ENCODE results near the gene CLTCL1.
A peak's percentile ranks its signal among the peaks of the same experiment; 100 is the strongest.

Gene CLTCL1

GRCh38 chr22:19150482-19151328, 140.8 kb downstream of the CLTCL1 start:
- no peak for DNase-seq (ENCODE audit: low spot score)

GRCh38 chr22:19149991-19150390, 141.5 kb downstream of the CLTCL1 start, which contains the start of gene GSC2:
Gene GSC2 (minus strand): TSS chr22:19150292. CDS start chr22:19150283, 9 bp downstream.
- DNase-seq (ENCODE audit: low spot score), result no peak

- DNase-seq (ENCODE audit: low spot score), result no peak
Observed at GRCh38 chr22:19149047-19149883, 142.3 kb downstream of the CLTCL1 start.

GRCh38 chr22:19148417-19149046, 143.0 kb downstream of the CLTCL1 start:
- no peak for DNase-seq (ENCODE audit: low spot score)

- no peak for DNase-seq (ENCODE audit: low spot score)
Observed at GRCh38 chr22:19147195-19147780, 144.2 kb downstream of the CLTCL1 start.

GRCh38 chr22:19146215-19146968, 145.1 kb downstream of the CLTCL1 start:
- DNase-seq (ENCODE audit: low spot score), result no peak

- peak; percentile 54 for DNase-seq (ENCODE audit: low spot score)
Observed at GRCh38 chr22:19143967-19144400, 147.5 kb downstream of the CLTCL1 start.

- no peak for DNase-seq (ENCODE audit: low spot score)
Observed at GRCh38 chr22:19143212-19143611, 148.3 kb downstream of the CLTCL1 start.

- no peak for DNase-seq (ENCODE audit: low spot score)
Observed at GRCh38 chr22:19142394-19142793, 149.1 kb downstream of the CLTCL1 start.

- DNase-seq (ENCODE audit: low spot score), result no peak
Observed at GRCh38 chr22:19139974-19140373, 151.5 kb downstream of the CLTCL1 start.

GRCh38 chr22:19139001-19139356, 152.5 kb downstream of the CLTCL1 start:
- DNase-seq (ENCODE audit: low spot score), result no peak

GRCh38 chr22:19138217-19139000, 153.1 kb downstream of the CLTCL1 start:
- DNase-seq (ENCODE audit: low spot score), result no peak

GRCh38 chr22:19137384-19138216, 153.9 kb downstream of the CLTCL1 start:
- no peak for DNase-seq (ENCODE audit: low spot score)

GRCh38 chr22:19136915-19137314, 154.6 kb downstream of the CLTCL1 start:
- DNase-seq (ENCODE audit: low spot score), result no peak

GRCh38 chr22:19134874-19135273, 156.6 kb downstream of the CLTCL1 start:
- no peak for DNase-seq (ENCODE audit: low spot score)

- no peak for DNase-seq (ENCODE audit: low spot score)
Observed at GRCh38 chr22:19134176-19134831, 157.2 kb downstream of the CLTCL1 start.

- no peak for DNase-seq (ENCODE audit: low spot score)
Observed at GRCh38 chr22:19133561-19133960, 158.0 kb downstream of the CLTCL1 start.

GRCh38 chr22:19132693-19133400, 158.7 kb downstream of the CLTCL1 start:
- DNase-seq (ENCODE audit: low spot score), result no peak
